Hepatocyte (in vitro differentiated cells): ENCODE results near the gene LCE1B. TPM values are rescaled to one million over a fixed set of nuclear protein-coding genes. Genes with fewer than 3 reads are reported as not detected.

ENCODE experiments used
- DNase-seq: peaks from one replicate; pipeline ENCODE4 v3.0.0-alpha.2; 2016; ENCODE audit warnings: low spot score
- H2AFZ ChIP-seq: fragments of 200-600 bp; sonication (generic); 2 replicates; pipeline ENCODE4 v1.6.0; 2016; ENCODE audit warnings: antibody characterized with exemption, mild to moderate bottlenecking
- H3K27ac ChIP-seq: fragments of 200-600 bp; sonication (generic); 2 replicates; pipeline ENCODE4 v1.5.1; 2016; ENCODE audit warnings: mild to moderate bottlenecking
- H3K27me3 ChIP-seq: fragments of 200-600 bp; sonication (generic); 2 replicates; pipeline ENCODE4 v1.6.1; 2016
- H3K36me3 ChIP-seq: fragments of 200-600 bp; sonication (generic); replicated peaks from 2 replicates; pipeline ENCODE4 v1.5.1; 2016; ENCODE audit warnings: low read depth; ENCODE audit not compliant: insufficient read depth
- H3K4me1 ChIP-seq: fragments of 200-600 bp; sonication (generic); 2 replicates; pipeline ENCODE4 v1.5.1; 2016; ENCODE audit warnings: mild to moderate bottlenecking, moderate library complexity; ENCODE audit not compliant: insufficient read depth
- H3K4me2 ChIP-seq: fragments of 200-600 bp; sonication (generic); 2 replicates; pipeline ENCODE4 v1.6.0; 2016
- H3K4me3 ChIP-seq: fragments of 200-600 bp; sonication (generic); 2 replicates; pipeline ENCODE4 v1.5.1; 2016; ENCODE audit warnings: mild to moderate bottlenecking
- H3K79me2 ChIP-seq: fragments of 200-600 bp; sonication (generic); 2 replicates; pipeline ENCODE4 v1.6.0; 2017; ENCODE audit warnings: mild to moderate bottlenecking
- H3K9me2 ChIP-seq: fragments of 200-600 bp; sonication (generic); replicated peaks from 2 replicates; pipeline ENCODE4 v1.6.0; 2017; ENCODE audit warnings: mild to moderate bottlenecking; ENCODE audit not compliant: insufficient read depth
- H3K9me3 ChIP-seq: fragments of 200-600 bp; sonication (generic); 2 replicates; pipeline ENCODE4 v1.5.1; 2016; ENCODE audit warnings: low read depth, mild to moderate bottlenecking
- H4K20me1 ChIP-seq: fragments of 200-600 bp; sonication (generic); 2 replicates; pipeline ENCODE4 v1.6.0; 2016; ENCODE audit warnings: mild to moderate bottlenecking; ENCODE audit not compliant: insufficient read depth, poor library complexity, severe bottlenecking
- CTCF ChIP-seq: fragments of 200-600 bp; sonication (generic); IDR thresholded peaks from 2 replicates; pipeline ENCODE4 v1.5.1; 2016; ENCODE audit warnings: antibody characterized with exemption, mild to moderate bottlenecking; ENCODE audit not compliant: poor library complexity
- EZH2 ChIP-seq: fragments of 200-600 bp; sonication (generic); IDR thresholded peaks from 2 replicates; pipeline ENCODE4 v1.6.1; 2016; ENCODE audit warnings: antibody characterized with exemption, mild to moderate bottlenecking, borderline replicate concordance
- EZH2phosphoT487 ChIP-seq: fragments of 200-600 bp; sonication (generic); IDR thresholded peaks from one replicate; pipeline ENCODE4 v1.6.1; 2018; ENCODE audit warnings: antibody characterized with exemption, mild to moderate bottlenecking, low read depth, moderate library complexity; ENCODE audit not compliant: unreplicated experiment, severe bottlenecking
- WGBS: methylation state at CpG from one replicate; pipeline ENCODE4 v1.1.6; 2016; ENCODE audit warnings: low lambda C conversion rate; ENCODE audit errors: missing lambda C conversion rate; 5-methylcytosine and 5-hydroxymethylcytosine counted together
- polyA plus RNA-seq: library from polyadenylated mRNA; unstranded; fragments of >200 nt; fragmentation: Nextera tagmentation; extraction: Ambion mirVana; gene quantifications from 2 replicates; pipeline ENCODE4 v1.2.1, GENCODE V29; 2016
- total RNA-seq: library from RNA; depleted of rRNA; stranded (reverse); fragments of >200 nt; gene quantifications from 2 replicates; pipeline ENCODE4 v1.2.3, GENCODE V29; 2014

LCE1B gene
- total and polyA plus RNA-seq, 2 experiments from 2014 or later: not detected

DNA sequence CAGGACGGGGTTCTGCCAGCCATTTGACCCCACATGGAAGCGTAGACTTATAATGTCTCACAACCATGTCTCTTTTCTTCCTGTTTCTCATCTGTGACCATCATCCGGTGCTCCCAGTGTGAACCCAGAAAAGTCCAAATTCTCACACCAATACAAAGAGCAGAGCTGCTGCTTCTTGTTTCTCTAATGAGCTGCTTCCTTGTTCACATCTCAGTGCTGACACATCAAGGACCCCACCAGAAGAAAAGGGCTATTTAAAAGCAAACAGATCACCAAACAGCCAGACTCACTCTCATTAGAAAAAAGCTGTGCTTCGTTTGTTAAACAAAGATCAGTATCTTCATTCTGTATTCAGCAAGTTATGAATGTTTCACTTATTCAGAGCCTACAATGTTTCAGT lies 16.1 kb upstream of the LCE1B start:
- H3K4me3 ChIP-seq: no peak overlapping the region
- peaks cover 9% of the 10 kb centered on the region for H3K9me3 ChIP-seq
- no peaks in the 10 kb centered on the region for H4K20me1 ChIP-seq
- H3K79me2 ChIP-seq: no peaks in the 10 kb centered on the region
- no peaks in the 10 kb centered on the region for H3K36me3 ChIP-seq
- no peak for DNase-seq
- 50% methylated on average over 4 of the region's 4 CpGs for WGBS
- H3K27ac ChIP-seq: no peak overlapping the region
- no peaks in the 10 kb centered on the region for H3K27me3 ChIP-seq
- no peaks in the 10 kb centered on the region for H3K9me2 ChIP-seq
- H3K4me2 ChIP-seq: no peak overlapping the region
- no peak overlapping the region for H2AFZ ChIP-seq
- no peaks in the 10 kb centered on the region for H3K4me1 ChIP-seq
- no peak for TF ChIP-seq EZH2
- TF ChIP-seq CTCF: no peak
- no peak for TF ChIP-seq EZH2phosphoT487

- no peaks in the 10 kb centered on the region for H3K9me2 ChIP-seq
- H3K4me1 ChIP-seq: no peaks in the 10 kb centered on the region
- no peak within 1 kb of the TSS for H3K4me3 ChIP-seq
- H3K79me2 ChIP-seq: no peaks in the 10 kb centered on the region
- H3K27me3 ChIP-seq: no peaks in the 10 kb centered on the region
- 22% methylated on average over 3 of the region's 3 CpGs for WGBS
- TF ChIP-seq EZH2phosphoT487 (no peak), EZH2 (no peak), CTCF (no peak)
- H3K9me3 ChIP-seq: peaks cover 5% of the 10 kb centered on the region
- H3K36me3 ChIP-seq: no peaks in the 10 kb centered on the region
- no peak within 1 kb of the TSS for H3K4me2 ChIP-seq
- no peaks in the 10 kb centered on the region for H4K20me1 ChIP-seq
- H3K27ac ChIP-seq: no peak within 1 kb of the TSS
- no peak for DNase-seq
- no peak within 1 kb of the TSS for H2AFZ ChIP-seq
These were observed 15.3 kb upstream of the LCE1B start, which contains the start of gene LCE1D for GRCh38 chr1:152796421-152796820. Gene LCE1D (plus strand): TSS chr1:152796721. CDS start chr1:152797795, 1,074 bp downstream.

GRCh38 chr1:152801333-152801732 lies 10.4 kb upstream of the LCE1B start:
- no peaks in the 10 kb centered on the region for H3K9me2 ChIP-seq
- no peaks in the 10 kb centered on the region for H3K79me2 ChIP-seq
- WGBS: 50% methylated on average over 1 of the region's 1 CpG
- H3K36me3 ChIP-seq: no peaks in the 10 kb centered on the region
- no peaks in the 10 kb centered on the region for H3K27me3 ChIP-seq
- no peak overlapping the region for H3K4me2 ChIP-seq
- H4K20me1 ChIP-seq: no peaks in the 10 kb centered on the region
- no peaks in the 10 kb centered on the region for H3K4me1 ChIP-seq
- no peak overlapping the region for H2AFZ ChIP-seq
- no peak overlapping the region for H3K27ac ChIP-seq
- H3K9me3 ChIP-seq: peaks cover 5% of the 10 kb centered on the region
- no peak for TF ChIP-seq EZH2
- no peak for TF ChIP-seq EZH2phosphoT487
- no peak for TF ChIP-seq CTCF
- H3K4me3 ChIP-seq: no peak overlapping the region
- DNase-seq: no peak

DNA sequence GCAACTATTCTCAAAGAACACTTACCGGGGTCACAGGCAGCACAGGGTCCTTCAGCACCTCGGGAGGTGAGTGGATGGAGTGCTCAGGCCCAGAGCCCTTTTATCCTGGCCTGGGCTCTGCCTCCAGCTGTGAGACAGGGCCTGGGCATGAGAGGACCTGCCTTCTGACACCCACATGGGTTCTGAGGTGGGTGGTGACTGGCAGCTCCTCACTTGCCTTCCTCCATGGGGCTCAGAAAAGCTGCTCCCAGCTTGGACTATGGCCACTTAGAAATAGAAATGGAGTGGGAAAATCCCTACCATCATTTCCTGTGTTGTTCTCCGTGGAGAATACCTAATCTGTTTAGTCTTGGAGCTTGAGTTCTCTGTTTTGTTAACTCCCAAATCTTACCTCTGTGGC lies 5.2 kb upstream of the LCE1B start, which contains the start of gene LCE1C:
LCE1C (minus strand) TSS at position 76 of the 400 bp plus-strand sequence. CDS start 1,173 bp downstream, outside the sequence.
- H3K4me2 ChIP-seq: no peak within 1 kb of the TSS
- H3K27ac ChIP-seq: no peak within 1 kb of the TSS
- H3K79me2 ChIP-seq: no peaks in the 10 kb centered on the region
- H3K27me3 ChIP-seq: no peaks in the 10 kb centered on the region
- no peaks in the 10 kb centered on the region for H3K4me1 ChIP-seq
- WGBS: 38% methylated on average over 3 of the region's 3 CpGs
- H4K20me1 ChIP-seq: no peaks in the 10 kb centered on the region
- DNase-seq: no peak
- TF ChIP-seq EZH2phosphoT487 (no peak), EZH2 (no peak), CTCF (no peak)
- no peaks in the 10 kb centered on the region for H3K9me2 ChIP-seq
- H2AFZ ChIP-seq: no peak within 1 kb of the TSS
- no peaks in the 10 kb centered on the region for H3K36me3 ChIP-seq
- H3K9me3 ChIP-seq: no peaks in the 10 kb centered on the region
- H3K4me3 ChIP-seq: no peak within 1 kb of the TSS
